TTC549 (cell line): ENCODE results near the gene GAPT.
"Not testable (repeated sequence)": the region's sequence is repeated elsewhere in the genome, so short reads cannot be mapped to it uniquely, and the experiment has no call there.

Experiments used
- FAIRE-seq: peaks from 2 replicates; lab custom pipeline; 2012; peaks lifted over from hg19 to GRCh38; lab: Jason Lieb, UNC

GAPT gene

GRCh38 chr5:58505502-58505901 lies 14.3 kb downstream of the GAPT start:
- no peak for FAIRE-seq

- FAIRE-seq = no peak
Measured at GRCh38 chr5:58505971-58506640, 14.9 kb downstream of the GAPT start.

DNA sequence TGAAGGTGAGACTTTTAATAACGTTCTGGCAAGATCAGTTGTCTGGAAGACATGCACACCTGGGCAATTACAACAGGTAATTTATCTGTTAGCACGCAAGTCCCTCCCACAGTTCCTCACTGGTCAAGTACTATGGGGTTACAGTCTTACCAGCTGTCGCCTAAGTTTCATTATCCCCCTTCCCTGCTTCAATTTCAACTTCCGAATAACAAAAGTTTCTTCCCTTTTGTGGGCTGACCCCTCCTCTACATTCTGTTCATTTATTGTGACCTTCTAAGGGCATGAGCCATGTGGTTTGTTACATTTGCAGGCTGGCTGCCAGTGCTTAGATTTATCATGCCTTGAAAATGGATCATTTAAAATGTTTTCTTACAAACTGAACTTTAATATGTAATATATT lies 16.5 kb downstream of the GAPT start:
- no peak for FAIRE-seq

DNA sequence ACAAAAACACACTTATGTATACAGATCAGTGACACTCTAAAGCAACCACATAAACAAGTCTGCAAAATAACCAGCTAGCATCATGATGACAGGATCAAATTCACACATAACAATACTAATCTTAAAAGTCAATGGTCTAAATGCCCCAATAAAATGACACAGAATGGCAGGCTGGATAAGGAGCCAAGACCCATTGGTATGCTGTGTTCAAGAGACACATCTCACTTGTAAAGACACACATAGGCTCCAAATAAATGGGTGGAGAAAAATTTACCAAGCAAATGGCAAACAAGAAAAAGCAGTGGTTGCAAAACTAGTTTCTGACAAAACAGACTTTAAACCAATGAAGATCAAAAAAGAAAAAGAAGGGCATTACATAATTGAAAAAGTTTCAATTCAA lies 26.0 kb downstream of the GAPT start:
- no peak for FAIRE-seq

DNA sequence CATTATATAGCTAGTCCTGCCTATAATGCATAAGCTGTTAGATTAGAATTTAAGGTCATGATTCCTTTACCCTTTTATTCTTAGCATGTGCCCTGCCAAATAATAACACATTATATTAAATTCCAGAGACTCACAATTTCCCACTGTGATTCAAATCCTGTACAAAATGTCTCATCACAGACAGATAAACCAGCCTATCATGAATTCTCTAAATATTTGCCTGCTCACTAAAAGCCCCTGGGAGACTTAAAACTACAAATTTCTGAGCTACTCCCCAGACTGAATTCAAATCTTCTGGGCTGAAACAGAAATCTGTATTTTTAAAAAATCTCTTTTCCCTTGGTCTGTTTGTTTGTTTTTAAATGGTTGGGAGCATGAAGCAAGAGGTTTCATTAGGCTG lies 32.7 kb downstream of the GAPT start:
- FAIRE-seq = no peak

GRCh38 chr5:58524571-58524970 lies 33.3 kb downstream of the GAPT start:
- FAIRE-seq = no peak

DNA sequence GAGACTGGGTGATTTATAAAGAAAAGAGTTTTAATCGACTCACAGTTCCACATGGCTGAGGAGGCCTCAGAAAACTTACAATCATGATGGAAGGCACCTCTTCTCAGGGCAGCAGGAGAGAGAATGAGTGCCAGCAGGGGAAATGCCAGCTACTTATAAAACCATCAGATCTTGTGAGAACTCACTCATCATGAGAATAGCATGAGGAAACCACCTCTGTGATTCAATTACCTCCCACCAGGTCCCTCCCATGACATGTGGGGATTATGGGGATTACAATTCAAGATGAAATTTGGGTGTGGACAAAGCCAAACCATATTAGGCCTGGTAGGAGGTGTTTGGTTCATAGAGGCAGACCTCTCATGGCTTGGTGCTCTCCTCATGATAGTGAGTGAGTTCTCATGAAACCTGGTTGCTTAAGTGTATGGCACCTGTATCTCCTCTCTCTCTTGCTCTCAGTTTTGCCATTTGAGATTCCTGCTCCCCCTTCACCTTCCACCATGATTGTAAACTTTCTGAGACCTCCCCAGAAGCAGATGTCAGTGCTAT lies 39.8 kb downstream of the GAPT start:
- no peak for FAIRE-seq

DNA sequence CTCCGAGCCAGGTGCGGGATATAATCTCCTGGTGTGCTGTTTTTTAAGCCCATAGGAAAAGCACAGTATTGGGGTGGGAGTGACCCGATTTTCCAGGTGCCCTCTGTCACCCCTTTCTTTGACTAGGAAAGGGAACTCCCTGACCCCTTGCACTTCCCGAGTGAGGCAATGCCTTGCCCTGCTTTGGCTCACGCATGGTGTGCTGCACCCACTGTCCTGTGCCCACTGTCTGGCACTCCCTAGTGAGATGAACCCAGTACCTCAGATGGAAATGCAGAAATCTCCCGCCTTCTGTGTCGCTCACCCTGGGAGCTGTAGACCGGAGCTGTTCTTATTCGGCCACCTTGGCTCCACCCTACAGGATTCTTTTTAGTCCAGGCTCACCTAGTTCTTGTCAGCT lies 50.7 kb downstream of the GAPT start:
- FAIRE-seq = not testable (repeated sequence)

DNA sequence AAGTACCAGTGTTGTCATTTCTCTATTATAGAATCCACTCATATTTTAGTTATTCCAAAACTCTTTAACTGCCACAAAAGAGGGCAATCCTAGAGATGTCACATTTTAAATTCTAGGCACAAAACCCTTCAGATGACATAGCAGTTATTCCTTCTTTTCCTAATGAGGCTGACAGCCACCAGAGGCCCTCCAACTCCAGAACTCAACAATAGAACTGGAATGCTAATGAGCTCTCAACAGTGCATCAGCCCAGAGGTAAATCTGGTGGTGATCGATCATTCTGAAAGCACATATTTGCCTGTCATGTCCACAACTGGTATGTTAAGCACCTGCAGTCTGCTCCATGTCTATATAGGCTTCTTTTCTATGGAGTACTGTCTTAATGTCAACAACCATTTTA lies 51.5 kb downstream of the GAPT start:
- FAIRE-seq = no peak

GRCh38 chr5:58543723-58544122 lies 52.5 kb downstream of the GAPT start:
- FAIRE-seq = no peak

- no peak for FAIRE-seq
Measured at GRCh38 chr5:58544195-58544594, 53.0 kb downstream of the GAPT start.

DNA sequence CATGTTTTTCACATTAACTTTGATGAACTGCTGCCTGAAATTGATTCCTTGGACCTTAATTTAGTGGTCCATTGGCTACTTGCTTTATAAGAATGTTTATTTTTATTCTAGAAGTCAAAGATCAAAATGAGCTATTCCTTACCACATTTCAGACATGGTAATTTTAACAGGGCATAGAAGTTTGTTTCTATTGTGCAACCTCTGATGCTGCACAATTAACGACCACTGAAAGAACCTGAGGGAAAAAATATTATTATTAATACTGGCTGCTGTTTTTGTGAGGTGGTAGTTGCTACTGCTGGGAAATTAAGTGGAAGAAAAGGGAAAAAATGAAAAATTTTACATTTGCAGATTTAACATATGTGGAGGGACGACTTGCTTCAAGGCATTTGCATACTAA lies 53.7 kb downstream of the GAPT start:
- no peak for FAIRE-seq

DNA sequence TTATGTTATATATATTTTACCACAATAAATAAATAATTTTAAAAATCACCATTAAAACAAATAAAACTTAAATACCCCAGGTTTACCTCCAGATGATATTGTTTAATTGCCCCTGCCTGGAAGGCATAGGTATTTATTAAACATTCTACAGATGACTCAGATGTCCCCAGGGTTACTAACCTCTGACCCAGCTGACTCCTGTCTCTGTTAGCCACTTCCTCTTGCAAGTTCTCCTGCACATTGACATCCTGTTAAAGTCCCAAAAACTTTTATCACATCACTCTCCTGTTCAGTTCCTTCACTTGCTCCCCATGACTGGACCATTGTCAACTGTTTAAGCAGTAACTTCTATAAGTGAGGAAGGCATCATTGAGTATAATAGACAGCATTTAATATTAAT lies 54.7 kb downstream of the GAPT start:
- FAIRE-seq = no peak
